ENCODE data around the gene MTSS2.
"Not testable (repeated sequence)": the region's sequence is repeated elsewhere in the genome, so short reads cannot be mapped to it uniquely, and the experiment has no call there.

MTSS2 gene

GRCh38 chr16:70656065-70656711, 29.7 kb downstream of the MTSS2 start:
- no peak for DNase-seq (ENCODE audit: low read depth in 2 of 3, low spot score in 2 of 3)

GRCh38 chr16:70653809-70654771, 31.8 kb downstream of the MTSS2 start:
- peak; percentile 40 to 82 (median 74) for DNase-seq (ENCODE audit: low read depth in 2 of 3, low spot score in 2 of 3)

GRCh38 chr16:70653406-70653805, 32.4 kb downstream of the MTSS2 start:
- DNase-seq (ENCODE audit: low read depth in 2 of 3, low spot score in 2 of 3): no peak

- no peak for DNase-seq (ENCODE audit: low read depth in 2 of 3, low spot score in 2 of 3)
Observed at GRCh38 chr16:70652322-70652721, 33.5 kb downstream of the MTSS2 start.

- no peak for DNase-seq (ENCODE audit: low read depth in 2 of 3, low spot score in 2 of 3)
Observed at GRCh38 chr16:70651524-70651923, 34.3 kb downstream of the MTSS2 start.

- no peak for DNase-seq (ENCODE audit: low read depth in 2 of 3, low spot score in 2 of 3)
Observed at GRCh38 chr16:70650216-70650615, 35.6 kb downstream of the MTSS2 start.

GRCh38 chr16:70649300-70649699, 36.6 kb downstream of the MTSS2 start:
- DNase-seq (ENCODE audit: low read depth in 2 of 3, low spot score in 2 of 3): no peak

- no peak for DNase-seq (ENCODE audit: low read depth in 2 of 3, low spot score in 2 of 3)
Observed at GRCh38 chr16:70648606-70649005, 37.2 kb downstream of the MTSS2 start.

GRCh38 chr16:70647441-70648359, 38.2 kb downstream of the MTSS2 start:
- DNase-seq (ENCODE audit: low read depth in 2 of 3, low spot score in 2 of 3): no peak

- no peak for DNase-seq (ENCODE audit: low read depth in 2 of 3, low spot score in 2 of 3)
Observed at GRCh38 chr16:70646260-70647241, 39.3 kb downstream of the MTSS2 start, which contains the start of gene IL34. TSS of gene IL34 (plus strand) at chr16:70646559. CDS start at chr16:70646948, 389 bp downstream.

GRCh38 chr16:70644763-70645597, 40.9 kb downstream of the MTSS2 start:
- no peak for DNase-seq (ENCODE audit: low read depth in 2 of 3, low spot score in 2 of 3)

- DNase-seq (ENCODE audit: low read depth in 2 of 3, low spot score in 2 of 3): not testable (repeated sequence)
Observed at GRCh38 chr16:70643264-70643663, 42.6 kb downstream of the MTSS2 start.

GRCh38 chr16:70642633-70643032, 43.2 kb downstream of the MTSS2 start:
- DNase-seq (ENCODE audit: low read depth in 2 of 3, low spot score in 2 of 3): no peak

GRCh38 chr16:70638814-70639792, 46.8 kb downstream of the MTSS2 start:
- no peak for DNase-seq (ENCODE audit: low read depth in 2 of 3, low spot score in 2 of 3)

Data from activated CD8-positive, alpha-beta memory T cell treated with anti-CD3 and anti-CD28 coated beads for 48 hours (primary cell).